Thoracic aorta endothelial cell (primary cell): ENCODE measurements around the gene ZNF813. TPM values are rescaled to one million over a fixed set of nuclear protein-coding genes. Genes with fewer than 3 reads are reported as not detected.

Source experiments
- total RNA-seq: library from RNA; depleted of rRNA; stranded (reverse); fragments of >200 nt; gene quantifications from 2 replicates; pipeline ENCODE4 v1.2.3, GENCODE V29; 2012

The ZNF813 gene
- total RNA-seq = 3.3 and 3.6 TPM in 2 replicates

GRCh38 chr19:53467485-53468262, at the start of gene ZNF813:
TSS of gene ZNF813 (plus strand) at chr19:53467733. CDS start at chr19:53483823, 16,090 bp downstream.

GRCh38 chr19:53431399-53432087, 36.0 kb upstream of the ZNF813 start, which contains the start of gene ZNF761:
TSS of gene ZNF761 (plus strand) at chr19:53431984. CDS start at chr19:53447269, 15,285 bp downstream.

GRCh38 chr19:53537521-53538377, 70.2 kb downstream of the ZNF813 start, which contains the start of gene ZNF331:
TSS of gene ZNF331 (plus strand) at chr19:53538145. CDS start at chr19:53569377, 31,232 bp downstream.

Other genes with a start within 250 kb of the ZNF813 start
- 23.1 and 23.8 TPM in 2 replicates for gene ZNF677, start 212.9 kb upstream of the ZNF813 start, total RNA-seq
- not detected in 2 replicates for gene VN1R2, start 209.4 kb upstream of the ZNF813 start, total RNA-seq
- gene VN1R4, start 200.0 kb upstream of the ZNF813 start, total RNA-seq = not detected in 2 replicates
- gene ZNF845, start 134.0 kb upstream of the ZNF813 start, total RNA-seq = 9.2 and 9.7 TPM in 2 replicates
- 5.9 and 6.7 TPM in 2 replicates for gene ZNF525, start 102.0 kb upstream of the ZNF813 start, total RNA-seq
- 11.4 and 11.9 TPM in 2 replicates for gene ZNF765, start 72.6 kb upstream of the ZNF813 start, total RNA-seq
- gene ZNF761, start 35.7 kb upstream of the ZNF813 start, total RNA-seq = 11.3 and 12.5 TPM in 2 replicates
- gene ZNF331, start 70.4 kb downstream of the ZNF813 start, total RNA-seq = 8.2 and 10.2 TPM in 2 replicates
- gene DPRX, start 164.3 kb downstream of the ZNF813 start, total RNA-seq = not detected in 2 replicates